ENCODE results near the gene TRIM44.

DNA sequence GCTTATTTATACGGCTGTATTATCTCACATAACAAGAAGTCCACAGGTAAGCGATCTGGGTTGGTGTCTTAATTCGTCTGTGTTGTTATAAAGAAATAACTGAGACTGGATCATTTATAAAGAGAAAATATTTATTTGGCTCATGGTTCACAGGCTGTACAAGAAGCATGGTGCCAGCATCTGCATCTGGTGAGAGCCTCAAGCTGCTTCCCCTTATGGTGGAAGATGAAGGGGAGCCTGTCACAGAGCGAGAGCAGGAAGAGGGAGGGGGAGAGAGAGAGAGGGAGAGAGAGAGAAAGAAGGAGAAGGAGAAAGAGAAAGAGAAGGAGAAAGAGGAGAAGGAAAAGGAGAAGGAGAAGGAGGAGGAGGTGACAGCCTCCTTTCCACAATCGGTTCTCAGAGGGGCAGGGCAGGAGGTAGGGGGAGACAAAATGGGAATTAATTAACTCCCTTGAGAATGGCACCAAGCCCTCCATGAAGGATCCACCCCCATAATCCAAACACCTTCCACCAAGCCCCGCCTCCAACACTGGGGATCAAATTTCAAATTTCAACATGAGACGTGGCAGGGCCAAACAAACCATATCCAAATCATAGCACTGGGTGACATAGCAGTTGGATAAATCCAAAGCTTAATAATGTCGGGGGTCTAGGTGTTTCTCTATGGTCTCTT is 15.0 kb upstream of the TRIM44 start:
- TF ChIP-seq, protein P1, sequence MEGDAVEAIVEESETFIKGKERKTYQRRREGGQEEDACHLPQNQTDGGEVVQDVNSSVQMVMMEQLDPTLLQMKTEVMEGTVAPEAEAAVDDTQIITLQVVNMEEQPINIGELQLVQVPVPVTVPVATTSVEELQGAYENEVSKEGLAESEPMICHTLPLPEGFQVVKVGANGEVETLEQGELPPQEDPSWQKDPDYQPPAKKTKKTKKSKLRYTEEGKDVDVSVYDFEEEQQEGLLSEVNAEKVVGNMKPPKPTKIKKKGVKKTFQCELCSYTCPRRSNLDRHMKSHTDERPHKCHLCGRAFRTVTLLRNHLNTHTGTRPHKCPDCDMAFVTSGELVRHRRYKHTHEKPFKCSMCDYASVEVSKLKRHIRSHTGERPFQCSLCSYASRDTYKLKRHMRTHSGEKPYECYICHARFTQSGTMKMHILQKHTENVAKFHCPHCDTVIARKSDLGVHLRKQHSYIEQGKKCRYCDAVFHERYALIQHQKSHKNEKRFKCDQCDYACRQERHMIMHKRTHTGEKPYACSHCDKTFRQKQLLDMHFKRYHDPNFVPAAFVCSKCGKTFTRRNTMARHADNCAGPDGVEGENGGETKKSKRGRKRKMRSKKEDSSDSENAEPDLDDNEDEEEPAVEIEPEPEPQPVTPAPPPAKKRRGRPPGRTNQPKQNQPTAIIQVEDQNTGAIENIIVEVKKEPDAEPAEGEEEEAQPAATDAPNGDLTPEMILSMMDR (IDR thresholded peaks at IDR 0.05; ENCODE audit: extremely low read depth in 1 of 2, insufficient read depth in 1 of 2, low read depth in 1 of 2, low read length in 2 of 2) = no peak
- no peak for TF ChIP-seq JUN (IDR thresholded peaks at IDR 0.05; ENCODE audit: borderline replicate concordance, insufficient read depth, insufficient read length, low read depth)
- TF ChIP-seq, protein P2, sequence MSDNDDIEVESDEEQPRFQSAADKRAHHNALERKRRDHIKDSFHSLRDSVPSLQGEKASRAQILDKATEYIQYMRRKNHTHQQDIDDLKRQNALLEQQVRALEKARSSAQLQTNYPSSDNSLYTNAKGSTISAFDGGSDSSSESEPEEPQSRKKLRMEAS (IDR thresholded peaks at IDR 0.05; ENCODE audit: insufficient read depth, insufficient read length) = no peak
